H4 (cell line): ENCODE measurements around the gene BRD4. TPM values are rescaled to one million over a fixed set of nuclear protein-coding genes. Genes with fewer than 3 reads are reported as not detected.

Experiments used
- DNase-seq: peaks from one replicate; pipeline ENCODE4 v3.0.0-alpha.2; 2015; ENCODE audit warnings: low spot score
- total RNA-seq: library from RNA; depleted of rRNA; stranded (reverse); fragments of >200 nt; shearing (Covaris generic); gene quantifications from 2 replicates; pipeline ENCODE4 v1.2.3, GENCODE V29; 2014

BRD4 gene
- total RNA-seq, 1 experiment from 2014 or later, result 11.0 TPM

DNA sequence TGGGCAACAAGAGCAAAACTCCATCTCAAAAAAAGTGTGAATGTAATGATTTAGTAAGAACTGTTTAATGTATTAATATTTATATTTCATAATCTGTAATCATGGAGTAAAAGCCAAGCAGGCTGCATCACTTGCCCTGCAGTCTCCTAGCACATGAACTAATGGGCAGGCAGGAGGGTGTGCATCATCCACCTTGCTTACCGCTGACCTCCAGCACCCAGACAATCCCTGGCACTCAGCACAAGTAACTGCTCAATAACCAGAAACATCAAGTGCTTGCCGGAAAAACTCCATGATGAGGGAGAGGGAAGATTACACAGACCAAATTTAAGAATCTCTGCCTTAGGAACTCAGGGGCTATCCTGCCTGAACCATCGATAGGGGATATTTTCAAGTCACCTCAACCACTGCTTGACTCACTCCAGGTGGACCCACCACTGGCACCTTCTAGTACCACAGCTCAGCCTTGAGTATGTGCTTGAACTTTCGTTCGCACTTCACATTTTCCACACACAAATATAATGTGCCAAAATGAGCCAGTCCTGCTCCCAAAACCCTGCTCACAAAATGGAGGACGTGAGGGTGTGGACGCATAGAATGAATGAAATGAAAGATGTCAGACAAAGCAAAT lies 18.6 kb downstream of the BRD4 start:
- DNase-seq, result no peak

DNA sequence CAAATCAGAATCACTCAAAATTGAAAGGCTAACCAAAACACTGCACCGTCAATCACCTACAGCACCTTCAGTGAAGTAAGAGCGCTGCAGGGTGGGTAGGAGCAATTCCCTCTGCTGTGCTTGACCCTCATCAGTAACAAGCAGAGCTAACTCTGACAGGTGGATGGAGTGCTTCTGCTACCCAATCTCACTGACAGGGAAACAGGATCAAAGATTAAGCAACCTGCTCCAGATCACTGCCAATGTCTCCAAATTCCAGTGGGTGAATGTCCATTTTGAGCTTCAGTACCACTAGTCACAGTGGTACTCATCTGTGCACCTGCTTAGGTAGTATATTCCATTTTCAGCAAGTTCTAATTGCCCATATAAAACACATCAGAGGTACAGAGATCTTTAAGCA lies 25.2 kb downstream of the BRD4 start:
- no peak for DNase-seq

GRCh38 chr19:15305582-15306334 lies 26.6 kb downstream of the BRD4 start:
- no peak for DNase-seq

GRCh38 chr19:15304140-15304705 lies 28.1 kb downstream of the BRD4 start:
- DNase-seq, result peak; percentile 46

GRCh38 chr19:15303105-15303780 lies 29.1 kb downstream of the BRD4 start:
- DNase-seq, result no peak

DNA sequence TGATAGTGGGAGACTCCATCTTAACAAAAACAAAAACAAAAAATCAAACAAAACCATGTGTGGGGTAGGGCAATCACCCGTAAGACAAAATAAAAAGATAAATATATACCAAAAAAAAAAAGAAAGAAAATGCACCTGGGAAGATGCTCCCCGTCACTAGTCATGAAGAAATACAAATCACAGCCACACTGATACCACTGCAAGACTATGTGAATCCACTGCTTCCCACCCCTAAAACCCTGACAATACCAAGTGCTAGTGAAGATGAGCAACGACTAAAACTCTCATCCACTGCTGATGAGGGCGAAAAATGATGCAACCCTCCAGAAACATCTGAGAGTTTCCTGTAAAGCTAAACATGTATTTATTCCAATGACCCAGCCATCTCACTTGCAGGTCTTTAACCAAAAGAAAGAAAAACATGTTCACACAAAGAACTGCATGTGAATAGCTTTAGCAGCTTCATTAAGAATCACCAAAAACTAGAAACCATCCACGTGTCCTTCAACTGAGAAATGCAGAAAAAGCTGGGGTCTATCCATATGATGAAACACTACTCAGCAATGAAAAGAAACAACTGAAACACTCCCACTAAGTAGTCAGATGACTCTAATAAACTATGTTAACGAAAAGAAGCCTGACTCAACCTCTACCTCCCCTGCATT lies 31.7 kb downstream of the BRD4 start:
- DNase-seq, result no peak

GRCh38 chr19:15299568-15300409 lies 32.5 kb downstream of the BRD4 start:
- DNase-seq, result peak; percentile 42

GRCh38 chr19:15298847-15299567 lies 33.3 kb downstream of the BRD4 start:
- no peak for DNase-seq

DNA sequence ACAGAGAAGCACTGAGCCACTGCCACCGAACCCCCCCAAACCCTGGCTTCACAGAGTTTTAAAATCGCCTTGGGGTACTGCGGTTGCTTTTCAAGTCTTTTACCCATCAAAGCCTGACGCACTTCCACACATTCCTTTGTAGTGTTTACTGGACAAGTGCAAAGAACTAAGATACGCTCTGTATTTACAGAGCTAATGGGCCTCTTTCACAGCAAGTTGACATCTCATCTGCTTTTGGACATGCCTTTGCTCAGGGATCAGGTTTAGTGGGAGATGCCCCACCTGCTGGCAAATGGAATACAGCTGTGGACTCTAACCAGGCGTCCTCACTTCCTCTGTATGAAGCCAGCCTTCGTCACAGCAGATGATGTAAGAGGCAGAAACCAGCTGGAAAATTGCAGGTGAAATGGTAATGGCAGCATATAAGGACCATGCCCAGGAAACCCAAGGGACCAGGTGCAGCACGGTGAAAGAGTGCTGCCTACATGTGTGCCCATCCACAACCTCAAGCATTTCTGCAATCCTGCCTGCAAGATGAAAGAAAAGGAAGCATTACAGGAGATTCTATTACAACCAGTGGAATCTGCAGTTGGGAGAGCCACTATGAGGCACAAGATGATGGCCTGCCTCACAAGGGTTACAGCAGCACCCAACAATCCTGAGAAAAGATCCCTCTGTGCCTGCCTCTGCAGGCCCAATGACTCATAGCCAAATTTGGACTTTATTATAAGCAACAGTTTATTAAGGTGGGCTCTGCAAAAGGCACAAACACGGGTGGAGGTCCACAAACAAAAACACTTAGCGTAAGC lies 34.7 kb downstream of the BRD4 start:
- peak; percentile 68 for DNase-seq

DNA sequence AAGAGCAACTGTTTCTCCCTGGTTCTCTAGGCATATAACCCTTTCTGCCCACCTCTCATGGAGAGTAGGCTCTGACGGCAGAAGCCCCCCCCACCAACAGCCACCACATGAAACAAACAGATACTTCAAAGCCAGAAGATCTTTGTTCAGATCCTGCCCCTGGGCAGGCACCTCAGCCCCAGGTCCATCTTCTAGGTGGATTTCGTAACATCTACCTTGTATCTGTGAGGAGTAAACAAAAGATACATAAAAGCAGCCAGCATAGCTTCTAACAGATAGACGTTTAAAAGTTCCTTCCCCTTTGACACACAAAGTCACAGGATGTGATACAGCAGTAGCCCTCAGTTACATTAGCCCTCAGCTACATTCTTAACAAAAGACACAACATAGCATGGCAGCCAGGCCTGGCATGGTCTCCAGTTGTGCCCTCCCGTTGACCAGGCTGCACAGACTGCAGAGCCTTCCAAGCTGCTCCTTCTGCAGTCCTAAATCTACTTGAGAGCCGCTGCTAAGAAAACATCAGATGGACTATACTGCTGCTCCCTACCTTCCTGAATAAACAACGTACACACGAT lies 35.4 kb downstream of the BRD4 start:
- DNase-seq, result no peak

DNA sequence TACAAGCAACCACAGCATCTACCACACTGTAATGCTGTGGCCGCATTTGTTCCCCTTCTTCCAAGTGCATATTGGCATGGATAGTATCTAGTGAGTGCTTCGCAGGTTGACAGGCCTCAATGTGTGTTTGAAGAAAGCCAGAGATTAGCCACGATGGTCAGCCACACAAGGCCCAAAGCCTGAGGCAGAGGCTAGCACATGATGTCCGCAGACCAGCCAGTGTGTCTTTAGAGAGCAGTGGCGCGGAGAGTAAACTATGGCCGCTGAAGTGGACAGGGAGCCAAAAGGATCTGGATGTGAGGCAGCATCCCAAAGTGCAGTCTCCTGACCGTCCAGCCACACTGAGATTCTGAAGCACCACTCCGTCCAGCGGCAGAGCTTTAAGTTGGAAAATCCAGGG lies 36.0 kb downstream of the BRD4 start:
- DNase-seq, result no peak

DNA sequence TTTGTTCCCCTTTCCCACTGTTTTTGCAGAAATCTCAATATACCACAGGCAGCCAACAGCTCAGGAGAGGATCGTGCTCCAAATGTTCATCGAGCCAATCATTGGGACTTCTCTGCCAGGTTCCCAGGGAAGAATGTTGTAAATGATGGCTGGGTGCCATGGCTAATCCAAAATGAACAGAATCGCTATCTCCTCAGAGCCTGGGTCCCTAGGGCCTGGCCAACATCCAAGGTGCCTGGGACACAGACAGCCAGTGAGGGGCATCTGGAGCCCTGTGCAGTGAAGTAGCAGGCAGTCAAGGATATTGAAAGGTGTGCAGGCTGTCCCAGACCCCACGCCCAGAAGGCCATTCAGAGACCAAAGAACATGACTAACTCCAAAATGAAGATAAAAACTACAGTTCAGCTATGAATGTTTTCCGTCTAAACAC lies 37.8 kb downstream of the BRD4 start:
- no peak for DNase-seq

GRCh38 chr19:15293781-15294491 lies 38.4 kb downstream of the BRD4 start:
- DNase-seq, result no peak

- DNase-seq, result no peak
These were observed 39.3 kb downstream of the BRD4 start for GRCh38 chr19:15292847-15293582.

DNA sequence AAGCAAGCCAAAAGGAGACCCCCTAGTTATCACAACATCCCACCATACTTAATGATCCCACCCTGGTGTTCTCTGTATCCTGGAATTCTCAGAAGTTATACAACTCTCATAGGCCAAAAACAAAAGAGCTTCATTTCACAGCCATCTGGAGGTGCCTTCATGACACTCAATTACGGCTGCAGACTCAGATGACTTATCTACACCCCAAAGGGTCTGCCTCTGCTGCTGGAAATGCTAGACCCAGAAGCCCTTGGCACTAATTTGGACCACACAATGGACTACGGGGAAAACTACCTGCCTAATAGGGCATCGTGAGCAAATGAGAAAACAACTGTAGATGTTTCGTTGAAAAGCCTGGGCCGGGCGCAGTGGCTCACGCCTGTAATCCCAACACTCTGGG lies 40.2 kb downstream of the BRD4 start:
- no peak for DNase-seq

DNA sequence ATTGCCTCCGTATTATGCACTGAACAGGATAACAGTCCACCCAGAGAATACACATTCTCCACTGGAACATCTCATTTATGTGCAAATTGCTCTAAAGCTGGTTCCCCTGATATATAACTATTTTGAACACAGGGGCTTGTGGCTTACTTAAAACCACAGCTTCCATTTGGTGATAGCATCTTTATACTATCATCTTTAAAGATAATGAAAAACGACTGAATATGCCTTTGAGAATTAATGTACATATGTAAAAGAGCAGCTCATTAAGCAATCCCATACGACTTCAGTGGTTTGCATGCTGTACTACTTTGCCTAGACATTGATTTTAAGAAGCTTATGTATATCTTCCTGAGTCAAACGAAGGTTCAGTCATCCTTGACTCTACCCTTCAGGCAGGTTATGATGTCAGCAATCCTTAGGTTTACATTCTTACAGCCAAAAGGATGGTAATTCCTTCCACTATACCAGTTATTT lies 40.8 kb downstream of the BRD4 start:
- no peak for DNase-seq

- no peak for DNase-seq
These were observed 41.2 kb downstream of the BRD4 start for GRCh38 chr19:15291089-15291488.

DNA sequence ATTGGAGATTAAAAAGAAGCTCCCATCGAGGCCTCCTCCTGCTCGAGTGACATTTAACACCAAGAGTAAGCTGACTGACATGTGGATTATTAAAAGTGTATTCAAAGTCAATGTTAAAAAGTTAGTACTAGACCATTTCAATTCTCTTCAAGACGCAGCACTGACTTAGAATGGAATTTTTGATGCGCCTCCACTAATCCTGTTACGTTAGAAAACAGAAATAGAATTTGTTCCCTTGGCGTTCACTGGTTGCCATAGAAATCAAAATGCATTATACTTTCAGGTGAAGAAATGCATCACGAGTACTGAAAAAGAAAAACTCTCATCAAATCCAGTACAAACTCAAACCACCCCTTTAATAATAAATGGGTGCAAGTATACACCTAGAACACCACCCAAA lies 42.2 kb downstream of the BRD4 start:
- DNase-seq, result no peak
